Measurements from ENCODE around the gene HOXB5.

Gene HOXB5

DNA sequence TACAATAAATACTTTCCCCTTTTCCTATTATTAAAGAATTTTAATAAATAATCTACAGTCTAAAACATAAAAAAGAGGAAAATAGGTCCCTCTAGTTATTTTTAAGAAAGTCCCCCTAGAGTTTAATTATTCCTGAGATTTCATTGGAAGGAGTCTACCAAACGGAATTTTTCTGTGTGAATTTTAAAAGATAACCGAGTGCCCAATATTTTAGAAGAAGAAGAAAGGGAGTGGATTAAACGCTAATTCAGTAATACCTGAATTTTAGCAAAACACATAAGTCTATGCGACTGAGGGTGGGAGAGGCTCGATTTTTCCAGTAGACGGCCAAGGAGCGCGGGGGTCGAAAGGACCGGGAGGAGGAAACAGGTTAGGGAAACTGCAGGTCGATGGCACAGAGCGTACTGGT is 50.9 kb downstream of the HOXB5 start:
- TF ChIP-seq POLR2AphosphoS5 (IDR thresholded peaks at IDR 0.05; ENCODE audit: low read depth, low read length) (no peak), SIN3A (IDR thresholded peaks at IDR 0.05; ENCODE audit: borderline replicate concordance, insufficient read depth, low read length) (no peak), TAF1 (IDR thresholded peaks at IDR 0.05; ENCODE audit: borderline replicate concordance, insufficient read depth, low read length) (no peak), FOXP2 (optimal IDR thresholded peaks at IDR 0.05; ENCODE audit: borderline replicate concordance, extremely low read depth, extremely low read length, insufficient read depth) (no peak)
- TF ChIP-seq, protein P1, sequence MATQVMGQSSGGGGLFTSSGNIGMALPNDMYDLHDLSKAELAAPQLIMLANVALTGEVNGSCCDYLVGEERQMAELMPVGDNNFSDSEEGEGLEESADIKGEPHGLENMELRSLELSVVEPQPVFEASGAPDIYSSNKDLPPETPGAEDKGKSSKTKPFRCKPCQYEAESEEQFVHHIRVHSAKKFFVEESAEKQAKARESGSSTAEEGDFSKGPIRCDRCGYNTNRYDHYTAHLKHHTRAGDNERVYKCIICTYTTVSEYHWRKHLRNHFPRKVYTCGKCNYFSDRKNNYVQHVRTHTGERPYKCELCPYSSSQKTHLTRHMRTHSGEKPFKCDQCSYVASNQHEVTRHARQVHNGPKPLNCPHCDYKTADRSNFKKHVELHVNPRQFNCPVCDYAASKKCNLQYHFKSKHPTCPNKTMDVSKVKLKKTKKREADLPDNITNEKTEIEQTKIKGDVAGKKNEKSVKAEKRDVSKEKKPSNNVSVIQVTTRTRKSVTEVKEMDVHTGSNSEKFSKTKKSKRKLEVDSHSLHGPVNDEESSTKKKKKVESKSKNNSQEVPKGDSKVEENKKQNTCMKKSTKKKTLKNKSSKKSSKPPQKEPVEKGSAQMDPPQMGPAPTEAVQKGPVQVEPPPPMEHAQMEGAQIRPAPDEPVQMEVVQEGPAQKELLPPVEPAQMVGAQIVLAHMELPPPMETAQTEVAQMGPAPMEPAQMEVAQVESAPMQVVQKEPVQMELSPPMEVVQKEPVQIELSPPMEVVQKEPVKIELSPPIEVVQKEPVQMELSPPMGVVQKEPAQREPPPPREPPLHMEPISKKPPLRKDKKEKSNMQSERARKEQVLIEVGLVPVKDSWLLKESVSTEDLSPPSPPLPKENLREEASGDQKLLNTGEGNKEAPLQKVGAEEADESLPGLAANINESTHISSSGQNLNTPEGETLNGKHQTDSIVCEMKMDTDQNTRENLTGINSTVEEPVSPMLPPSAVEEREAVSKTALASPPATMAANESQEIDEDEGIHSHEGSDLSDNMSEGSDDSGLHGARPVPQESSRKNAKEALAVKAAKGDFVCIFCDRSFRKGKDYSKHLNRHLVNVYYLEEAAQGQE (IDR thresholded peaks at IDR 0.05; ENCODE audit: insufficient read depth in 1 of 2, low read depth in 2 of 2, low read length in 2 of 2), result no peak

DNA sequence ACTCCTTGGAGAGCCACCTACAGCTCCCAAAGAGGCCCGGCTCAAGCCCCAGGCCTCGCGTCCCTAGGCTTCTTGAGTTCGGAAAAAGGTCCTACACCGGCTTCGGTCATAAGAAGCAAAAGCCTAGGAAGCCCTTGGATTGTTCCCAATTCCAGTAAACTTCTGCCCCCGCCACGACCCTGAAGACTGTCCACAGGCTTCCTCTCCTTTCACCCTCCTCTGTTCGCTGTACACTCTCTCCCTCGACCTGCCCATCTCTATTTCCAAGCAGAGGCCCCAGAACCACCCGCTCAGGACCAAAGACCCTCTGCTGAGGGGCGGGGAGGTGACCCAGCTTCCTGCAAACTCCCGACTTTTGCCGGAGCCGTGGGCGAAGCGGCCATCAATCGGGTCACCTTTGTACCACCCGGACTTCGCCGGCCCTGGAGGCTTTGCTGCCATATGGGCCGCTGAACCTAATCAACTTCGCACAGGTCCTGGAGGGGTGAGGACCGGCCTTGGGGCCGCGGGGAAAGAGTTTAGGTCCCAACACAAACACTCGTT is 51.4 kb downstream of the HOXB5 start:
- TF ChIP-seq FOXP2 (optimal IDR thresholded peaks at IDR 0.05; ENCODE audit: borderline replicate concordance, extremely low read depth, extremely low read length, insufficient read depth), result no peak
- TF ChIP-seq POLR2AphosphoS5 (IDR thresholded peaks at IDR 0.05; ENCODE audit: low read depth, low read length), result no peak
- no peak for TF ChIP-seq SIN3A (IDR thresholded peaks at IDR 0.05; ENCODE audit: borderline replicate concordance, insufficient read depth, low read length)
- no peak for TF ChIP-seq TAF1 (IDR thresholded peaks at IDR 0.05; ENCODE audit: borderline replicate concordance, insufficient read depth, low read length)
- TF ChIP-seq, protein P1 (IDR thresholded peaks at IDR 0.05; ENCODE audit: insufficient read depth in 1 of 2, low read depth in 2 of 2, low read length in 2 of 2), result no peak

DNA sequence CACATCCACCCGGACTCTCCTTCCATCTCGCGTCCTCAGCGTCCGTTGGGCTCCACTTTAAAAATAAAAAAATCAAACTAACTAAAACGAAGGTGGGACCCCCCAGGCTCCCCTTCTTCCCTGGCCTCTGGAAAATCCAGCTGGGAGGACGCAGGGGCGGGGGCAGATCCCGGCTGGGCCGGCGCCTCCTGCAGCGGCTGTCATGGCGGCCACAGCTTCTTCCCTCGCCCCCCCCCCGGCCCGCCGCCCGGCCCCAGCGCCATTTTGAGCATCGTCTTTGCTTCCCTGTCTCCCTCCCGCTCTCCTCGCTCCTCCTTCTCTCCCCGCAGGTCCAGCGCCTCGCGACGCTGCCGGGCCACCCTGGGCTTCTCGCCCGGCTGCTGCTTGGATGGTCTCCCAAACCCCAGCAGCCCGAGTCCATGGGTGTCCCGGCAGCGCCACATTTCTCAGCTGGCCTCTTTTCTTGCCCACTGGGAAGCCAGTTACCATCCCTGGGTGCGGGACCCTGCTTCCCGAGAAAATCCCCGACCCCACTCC is 51.9 kb downstream of the HOXB5 start:
- no peak for TF ChIP-seq SIN3A (IDR thresholded peaks at IDR 0.05; ENCODE audit: borderline replicate concordance, insufficient read depth, low read length)
- TF ChIP-seq, protein P1 (IDR thresholded peaks at IDR 0.05; ENCODE audit: insufficient read depth in 1 of 2, low read depth in 2 of 2, low read length in 2 of 2), result no peak
- no peak for TF ChIP-seq POLR2AphosphoS5 (IDR thresholded peaks at IDR 0.05; ENCODE audit: low read depth, low read length)

Measured in PFSK-1 (cell line).